Sigmoid colon (tissue), 4 donors: ENCODE measurements around the gene MRPL41.
"Not testable (repeated sequence)": the region's sequence is repeated elsewhere in the genome, so short reads cannot be mapped to it uniquely, and the experiment has no call there.

Experiments used
- POLR2A ChIP-seq, 2 donors: fragments of 450-650 bp; IDR thresholded peaks; one replicate each; pipeline ENCODE4 v1.6.1; 2016; ENCODE audit warnings: antibody characterized with exemption in 2 of 2, mild to moderate bottlenecking in 2 of 2, moderate library complexity in 2 of 2
- POLR2AphosphoS5 ChIP-seq, 4 donors: sonication (generic); formaldehyde crosslinking; IDR thresholded peaks; one replicate each; pipeline ENCODE4 v1.6.1; 2017; ENCODE audit warnings: antibody characterized with exemption in 4 of 4
- TF ChIP-seq, protein P1 (sequence below), 4 experiments: fragments of 450-650 bp in 3 of 4; fragments of 200-600 bp in 1 of 4; IDR thresholded peaks; one replicate each; pipeline ENCODE4 v1.5.1; 2016 to 2019; ENCODE audit warnings: antibody characterized with exemption in 4 of 4, mild to moderate bottlenecking in 3 of 4, moderate library complexity in 2 of 4

DNA sequence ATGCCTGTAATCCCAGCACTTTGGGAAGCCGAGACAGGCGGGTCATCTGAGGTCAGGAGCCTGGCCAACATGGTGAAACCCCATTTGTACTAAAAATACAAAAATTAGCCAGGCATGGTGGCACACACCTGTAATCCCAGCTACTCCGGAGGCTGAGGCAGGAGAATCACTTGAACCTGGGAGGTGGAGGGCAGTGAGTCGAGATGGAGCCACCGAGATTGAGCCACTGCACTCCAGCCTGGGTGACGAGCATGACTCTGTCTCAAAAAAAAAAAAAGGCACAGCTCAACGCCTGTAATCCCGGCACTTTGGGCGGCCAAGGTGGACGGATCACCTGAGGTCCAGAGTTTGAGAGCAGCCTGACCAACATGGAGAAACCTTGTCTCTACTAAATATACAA lies 2.0 kb downstream of the MRPL41 start:
- TF ChIP-seq, protein P1, sequence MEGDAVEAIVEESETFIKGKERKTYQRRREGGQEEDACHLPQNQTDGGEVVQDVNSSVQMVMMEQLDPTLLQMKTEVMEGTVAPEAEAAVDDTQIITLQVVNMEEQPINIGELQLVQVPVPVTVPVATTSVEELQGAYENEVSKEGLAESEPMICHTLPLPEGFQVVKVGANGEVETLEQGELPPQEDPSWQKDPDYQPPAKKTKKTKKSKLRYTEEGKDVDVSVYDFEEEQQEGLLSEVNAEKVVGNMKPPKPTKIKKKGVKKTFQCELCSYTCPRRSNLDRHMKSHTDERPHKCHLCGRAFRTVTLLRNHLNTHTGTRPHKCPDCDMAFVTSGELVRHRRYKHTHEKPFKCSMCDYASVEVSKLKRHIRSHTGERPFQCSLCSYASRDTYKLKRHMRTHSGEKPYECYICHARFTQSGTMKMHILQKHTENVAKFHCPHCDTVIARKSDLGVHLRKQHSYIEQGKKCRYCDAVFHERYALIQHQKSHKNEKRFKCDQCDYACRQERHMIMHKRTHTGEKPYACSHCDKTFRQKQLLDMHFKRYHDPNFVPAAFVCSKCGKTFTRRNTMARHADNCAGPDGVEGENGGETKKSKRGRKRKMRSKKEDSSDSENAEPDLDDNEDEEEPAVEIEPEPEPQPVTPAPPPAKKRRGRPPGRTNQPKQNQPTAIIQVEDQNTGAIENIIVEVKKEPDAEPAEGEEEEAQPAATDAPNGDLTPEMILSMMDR (IDR thresholded peaks at IDR 0.05), result not testable (repeated sequence)
- not testable (repeated sequence) for TF ChIP-seq POLR2A, POLR2AphosphoS5 (IDR thresholded peaks at IDR 0.05)
